Fibroblast of lung (primary cell): ENCODE results near the gene TXNIP. TPM values are rescaled to one million over a fixed set of nuclear protein-coding genes. Genes with fewer than 3 reads are reported as not detected.

ENCODE experiments used
- DNase-seq, 2 donors: peaks; one replicate each; pipeline versions ENCODE4 v3.0.0 to v3.0.0-alpha.2; 2010; ENCODE audit warnings: low read depth in 2 of 2
- H2AFZ ChIP-seq: 2 replicates; pipeline ENCODE4 v1.5.1; 2012; ENCODE audit warnings: low read length, control low read depth, inconsistent platforms
- H3K27ac ChIP-seq: 2 replicates; pipeline ENCODE4 v1.5.1; 2011; ENCODE audit warnings: low read length, control low read depth; ENCODE audit not compliant: insufficient read depth
- H3K27me3 ChIP-seq: 2 replicates; pipeline ENCODE4 v1.5.1; 2011; ENCODE audit warnings: mild to moderate bottlenecking, low read length; ENCODE audit not compliant: control insufficient read depth, insufficient read depth
- H3K36me3 ChIP-seq: 2 replicates; pipeline ENCODE4 v1.5.1; 2011; ENCODE audit warnings: low read length; ENCODE audit not compliant: control insufficient read depth, insufficient read depth
- H3K4me1 ChIP-seq: 2 replicates; pipeline ENCODE4 v1.5.1; 2011; ENCODE audit warnings: low read length; ENCODE audit not compliant: control insufficient read depth, insufficient read depth; ENCODE audit errors: extremely low read depth
- H3K4me2 ChIP-seq: 2 replicates; pipeline ENCODE4 v1.5.1; 2011; ENCODE audit warnings: low read length, control low read depth; ENCODE audit not compliant: insufficient read depth; ENCODE audit errors: extremely low read depth
- H3K4me3 ChIP-seq, 4 experiments: fragments of 200-600 bp in 1 of 4; sonication (generic) in 1 of 4; replicated peaks in 1 of 4; 2 replicates each; pipeline ENCODE4 v1.5.1; 2011 to 2016; ENCODE audit warnings: low read length in 4 of 4, low read depth in 3 of 4, mild to moderate bottlenecking in 3 of 4, control low read depth in 2 of 4, inconsistent platforms in 1 of 4, mixed read lengths in 1 of 4; ENCODE audit not compliant: insufficient read depth in 1 of 4; ENCODE audit errors: control extremely low read depth in 1 of 4
- H3K79me2 ChIP-seq: 2 replicates; pipeline ENCODE4 v1.5.1; 2012; ENCODE audit warnings: mild to moderate bottlenecking, low read length, inconsistent platforms; ENCODE audit not compliant: control insufficient read depth, insufficient read depth
- H3K9ac ChIP-seq: 2 replicates; pipeline ENCODE4 v1.5.1; 2011; ENCODE audit warnings: mild to moderate bottlenecking, low read length, control low read depth; ENCODE audit not compliant: insufficient read depth
- H3K9me3 ChIP-seq: 2 replicates; pipeline ENCODE4 v1.5.1; 2012; ENCODE audit warnings: low read depth, low read length; ENCODE audit not compliant: control insufficient read depth, insufficient read depth
- H4K20me1 ChIP-seq: 2 replicates; pipeline ENCODE4 v1.5.1; 2011; ENCODE audit warnings: low read length; ENCODE audit not compliant: control insufficient read depth, insufficient read depth; ENCODE audit errors: extremely low read depth
- CTCF ChIP-seq, 2 donors: IDR thresholded peaks in 1 of 2; conservative IDR thresholded peaks in 1 of 2; 1 replicate in 1 of 2; 2 replicates in 1 of 2; pipeline ENCODE4 v1.5.1; 2011 to 2012; ENCODE audit warnings: low read length in 2 of 2, control low read depth in 1 of 2, inconsistent platforms in 1 of 2, low read depth in 1 of 2, mild to moderate bottlenecking in 1 of 2
- EZH2 ChIP-seq: IDR thresholded peaks from 2 replicates; pipeline ENCODE4 v1.5.1; 2012; ENCODE audit warnings: low read length, control low read depth, mild to moderate bottlenecking; ENCODE audit errors: missing control alignments
- polyA plus RNA-seq, 2 donors: library from polyadenylated mRNA; depleted of rRNA in 1 of 2; stranded (reverse) in 1 of 2; unstranded in 1 of 2; fragments of >200 nt; gene quantifications; 2 replicates each; pipeline ENCODE4 v1.2.1, GENCODE V29; 2011 to 2012; ENCODE audit warnings: missing spikeins in 1 of 2
- total RNA-seq: library from RNA; depleted of rRNA; stranded (reverse); fragments of >200 nt; gene quantifications from 2 replicates; pipeline ENCODE4 v1.2.1, GENCODE V29; 2014

Gene TXNIP
- total and polyA plus RNA-seq, 2 donors (not counting 1 experiment from before 2014, with no cell fraction given) = 204 to 773 TPM

GRCh38 chr1:145978854-145979745, 17.3 kb downstream of the TXNIP start:
- H3K9me3 ChIP-seq = no peaks in the 10 kb centered on the region
- H3K36me3 ChIP-seq = no peaks in the 10 kb centered on the region
- peak overlapping the region; percentile 87 for H3K27ac ChIP-seq
- no peaks in the 10 kb centered on the region for H3K79me2 ChIP-seq
- H2AFZ ChIP-seq = no peak overlapping the region
- peak; percentile 100 for DNase-seq
- TF ChIP-seq CTCF (conservative IDR thresholded peaks at IDR 0.05 in 1 of 2, IDR thresholded peaks at IDR 0.05 in 1 of 2; ENCODE audit: low read depth in 1 of 2, low read length in 2 of 2) (peak; percentile 29 to 41), EZH2 (no peak)
- no peak overlapping the region for H3K9ac ChIP-seq
- H3K4me2 ChIP-seq = peak overlapping the region; percentile 36
- no peaks in the 10 kb centered on the region for H4K20me1 ChIP-seq
- no peaks in the 10 kb centered on the region for H3K27me3 ChIP-seq
- H3K4me1 ChIP-seq = peaks cover 21% of the 10 kb centered on the region
- peak overlapping the region in 2 of 4 experiments; percentile 36 to 60 for H3K4me3 ChIP-seq

- H2AFZ ChIP-seq = no peak overlapping the region
- no peaks in the 10 kb centered on the region for H3K27me3 ChIP-seq
- H3K9me3 ChIP-seq = no peaks in the 10 kb centered on the region
- peak overlapping the region in 1 of 4 experiments; percentile 60 for H3K4me3 ChIP-seq
- no peaks in the 10 kb centered on the region for H4K20me1 ChIP-seq
- no peaks in the 10 kb centered on the region for H3K36me3 ChIP-seq
- H3K4me2 ChIP-seq = no peak overlapping the region
- peak overlapping the region; percentile 85 for H3K27ac ChIP-seq
- no peak for TF ChIP-seq CTCF (conservative IDR thresholded peaks at IDR 0.05 in 1 of 2, IDR thresholded peaks at IDR 0.05 in 1 of 2; ENCODE audit: low read depth in 1 of 2, low read length in 2 of 2)
- no peak for TF ChIP-seq EZH2
- H3K4me1 ChIP-seq = peaks cover 21% of the 10 kb centered on the region
- no peak overlapping the region for H3K9ac ChIP-seq
- no peaks in the 10 kb centered on the region for H3K79me2 ChIP-seq
- DNase-seq = no peak
Measured at GRCh38 chr1:145978471-145978853, 17.9 kb downstream of the TXNIP start.

GRCh38 chr1:145977486-145978470, 18.6 kb downstream of the TXNIP start:
- H3K79me2 ChIP-seq = no peaks in the 10 kb centered on the region
- H3K27ac ChIP-seq = peak overlapping the region; percentile 85
- H3K9me3 ChIP-seq = no peaks in the 10 kb centered on the region
- H3K4me1 ChIP-seq = peaks cover 21% of the 10 kb centered on the region
- H3K9ac ChIP-seq = no peak overlapping the region
- H3K36me3 ChIP-seq = no peaks in the 10 kb centered on the region
- no peaks in the 10 kb centered on the region for H3K27me3 ChIP-seq
- no peak overlapping the region for H3K4me2 ChIP-seq
- TF ChIP-seq EZH2 (no peak), CTCF (conservative IDR thresholded peaks at IDR 0.05 in 1 of 2, IDR thresholded peaks at IDR 0.05 in 1 of 2; ENCODE audit: low read depth in 1 of 2, low read length in 2 of 2) (peak; percentile 81 to 86)
- H2AFZ ChIP-seq = no peak overlapping the region
- H3K4me3 ChIP-seq = no peak overlapping the region
- DNase-seq = peak; percentile 80 to 91
- no peaks in the 10 kb centered on the region for H4K20me1 ChIP-seq
